Astrocyte (in vitro differentiated cells and primary cell): ENCODE results near the gene PBX3. TPM values are rescaled to one million over a fixed set of nuclear protein-coding genes. Genes with fewer than 3 reads are reported as not detected.
A peak's percentile ranks its signal among the peaks of the same experiment; 100 is the strongest.

Experiments
- DNase-seq: peaks from one replicate; pipeline ENCODE4 v3.0.0-alpha.2; 2010; ENCODE audit warnings: low read depth
- FAIRE-seq: peaks from 2 replicates; lab custom pipeline; 2011; peaks lifted over from hg19 to GRCh38; lab: Jason Lieb, UNC
- H2AFZ ChIP-seq: 2 replicates; pipeline ENCODE4 v1.6.0; 2012; ENCODE audit warnings: low read depth, low read length, inconsistent platforms
- H3K27ac ChIP-seq: 2 replicates; pipeline ENCODE4 v1.5.1; 2011; ENCODE audit warnings: low read depth, low read length, inconsistent platforms
- H3K27me3 ChIP-seq: 2 replicates; pipeline ENCODE4 v1.6.0; 2011; ENCODE audit warnings: low read length, inconsistent platforms; ENCODE audit not compliant: insufficient read depth
- H3K36me3 ChIP-seq: 2 replicates; pipeline ENCODE4 v1.5.1; 2011; ENCODE audit warnings: low read length, inconsistent platforms; ENCODE audit not compliant: insufficient read depth
- H3K4me1 ChIP-seq: 2 replicates; pipeline ENCODE4 v1.5.1; 2011; ENCODE audit warnings: low read length, inconsistent platforms; ENCODE audit not compliant: insufficient read depth
- H3K4me2 ChIP-seq: 2 replicates; pipeline ENCODE4 v1.6.0; 2012; ENCODE audit warnings: low read length, inconsistent platforms
- H3K4me3 ChIP-seq: 2 replicates; pipeline ENCODE4 v1.5.1; 2011; ENCODE audit warnings: low read depth, mild to moderate bottlenecking, low read length, inconsistent platforms; ENCODE audit not compliant: insufficient read depth
- H3K79me2 ChIP-seq: 2 replicates; pipeline ENCODE4 v1.6.0; 2012; ENCODE audit warnings: mild to moderate bottlenecking, low read length, inconsistent platforms; ENCODE audit not compliant: insufficient read depth
- H3K9ac ChIP-seq: 2 replicates; pipeline ENCODE4 v1.6.0; 2012; ENCODE audit warnings: mild to moderate bottlenecking, low read length, inconsistent platforms
- H3K9me3 ChIP-seq: 2 replicates; pipeline ENCODE4 v1.5.1; 2012; ENCODE audit warnings: low read depth, mild to moderate bottlenecking, low read length, inconsistent platforms; ENCODE audit not compliant: insufficient read depth
- H4K20me1 ChIP-seq: 2 replicates; pipeline ENCODE4 v1.6.0; 2012; ENCODE audit warnings: low read length, inconsistent platforms; ENCODE audit not compliant: insufficient read depth
- H3K27ac Mint-ChIP-seq: one replicate; pipeline ENCODE4 v1.8.0; 2021; ENCODE audit warnings: mild to moderate bottlenecking, mixed read lengths; ENCODE audit not compliant: unreplicated experiment
- H3K27me3 Mint-ChIP-seq: one replicate; pipeline ENCODE4 v1.8.0; 2021; ENCODE audit warnings: low read depth, mixed read lengths; ENCODE audit not compliant: unreplicated experiment
- H3K36me3 Mint-ChIP-seq: one replicate; pipeline ENCODE4 v1.8.0; 2021; ENCODE audit warnings: low read depth, mixed read lengths; ENCODE audit not compliant: unreplicated experiment
- H3K4me1 Mint-ChIP-seq: one replicate; pipeline ENCODE4 v1.8.0; 2021; ENCODE audit warnings: low read depth, mixed read lengths; ENCODE audit not compliant: unreplicated experiment
- H3K4me3 Mint-ChIP-seq: one replicate; pipeline ENCODE4 v1.8.0; 2021; ENCODE audit warnings: mild to moderate bottlenecking, moderate library complexity, mixed read lengths; ENCODE audit not compliant: unreplicated experiment
- H3K9me3 Mint-ChIP-seq: one replicate; pipeline ENCODE4 v1.8.0; 2021; ENCODE audit warnings: mild to moderate bottlenecking, mixed read lengths; ENCODE audit not compliant: unreplicated experiment
- EZH2 ChIP-seq: IDR thresholded peaks from 2 replicates; pipeline ENCODE4 v1.6.1; 2012; ENCODE audit warnings: mild to moderate bottlenecking, low read length, inconsistent platforms; ENCODE audit not compliant: insufficient read depth
- total RNA-seq: library from RNA; stranded (reverse); gene quantifications from 2 replicates; pipeline ENCODE4 v1.2.1, GENCODE V29; 2021
- TF ChIP-seq, protein P1 (sequence below): IDR thresholded peaks from 2 replicates; pipeline ENCODE4 v1.5.1; 2011; ENCODE audit warnings: low read depth, mild to moderate bottlenecking, inconsistent platforms, low read length, moderate library complexity; ENCODE audit not compliant: insufficient read depth

The PBX3 gene
- total RNA-seq, 1 donor from 2014 or later = 51.2 TPM

DNA sequence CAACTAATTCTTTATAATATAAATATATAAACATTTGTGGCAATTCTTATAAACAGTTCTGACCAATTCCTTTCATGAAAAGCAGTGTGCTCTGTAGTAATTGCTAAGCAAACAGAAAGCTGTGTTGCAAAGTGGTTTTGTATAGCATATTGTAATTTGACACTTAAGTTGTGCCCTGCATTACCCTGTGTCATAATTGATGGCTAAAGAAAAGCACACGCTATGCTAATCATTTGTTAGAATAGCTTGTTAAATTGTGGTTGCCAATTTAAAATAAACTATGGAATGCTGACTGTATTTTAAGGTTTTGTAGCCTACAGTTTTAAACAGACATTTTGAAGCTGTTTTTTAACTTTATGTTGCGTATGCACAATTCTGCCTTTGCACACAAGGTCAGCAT lies 140.0 kb downstream of the PBX3 start:
- no peak overlapping the region for H3K4me3 Mint-ChIP-seq
- Histone ChIP-seq H3K27me3 (no peaks in the 10 kb centered on the region), H3K9ac (no peak overlapping the region), H3K79me2 (peaks cover 74% of the 10 kb centered on the region), H3K27ac (no peak overlapping the region), H3K36me3 (no peaks in the 10 kb centered on the region), H2AFZ (no peak overlapping the region), H3K4me1 (peaks cover 20% of the 10 kb centered on the region), H3K4me3 (no peak overlapping the region), H4K20me1 (peaks cover 14% of the 10 kb centered on the region), H3K4me2 (peak overlapping the region; percentile 35), H3K9me3 (no peaks in the 10 kb centered on the region)
- no peak for FAIRE-seq
- TF ChIP-seq, protein P1, sequence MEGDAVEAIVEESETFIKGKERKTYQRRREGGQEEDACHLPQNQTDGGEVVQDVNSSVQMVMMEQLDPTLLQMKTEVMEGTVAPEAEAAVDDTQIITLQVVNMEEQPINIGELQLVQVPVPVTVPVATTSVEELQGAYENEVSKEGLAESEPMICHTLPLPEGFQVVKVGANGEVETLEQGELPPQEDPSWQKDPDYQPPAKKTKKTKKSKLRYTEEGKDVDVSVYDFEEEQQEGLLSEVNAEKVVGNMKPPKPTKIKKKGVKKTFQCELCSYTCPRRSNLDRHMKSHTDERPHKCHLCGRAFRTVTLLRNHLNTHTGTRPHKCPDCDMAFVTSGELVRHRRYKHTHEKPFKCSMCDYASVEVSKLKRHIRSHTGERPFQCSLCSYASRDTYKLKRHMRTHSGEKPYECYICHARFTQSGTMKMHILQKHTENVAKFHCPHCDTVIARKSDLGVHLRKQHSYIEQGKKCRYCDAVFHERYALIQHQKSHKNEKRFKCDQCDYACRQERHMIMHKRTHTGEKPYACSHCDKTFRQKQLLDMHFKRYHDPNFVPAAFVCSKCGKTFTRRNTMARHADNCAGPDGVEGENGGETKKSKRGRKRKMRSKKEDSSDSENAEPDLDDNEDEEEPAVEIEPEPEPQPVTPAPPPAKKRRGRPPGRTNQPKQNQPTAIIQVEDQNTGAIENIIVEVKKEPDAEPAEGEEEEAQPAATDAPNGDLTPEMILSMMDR = no peak
- TF ChIP-seq EZH2 = no peak
- H3K27me3 Mint-ChIP-seq = no peaks in the 10 kb centered on the region
- H3K9me3 Mint-ChIP-seq = no peaks in the 10 kb centered on the region
- H3K36me3 Mint-ChIP-seq = no peaks in the 10 kb centered on the region
- H3K27ac Mint-ChIP-seq = peak overlapping the region; percentile 53
- DNase-seq = peak; percentile 59
- peaks cover 47% of the 10 kb centered on the region for H3K4me1 Mint-ChIP-seq

DNA sequence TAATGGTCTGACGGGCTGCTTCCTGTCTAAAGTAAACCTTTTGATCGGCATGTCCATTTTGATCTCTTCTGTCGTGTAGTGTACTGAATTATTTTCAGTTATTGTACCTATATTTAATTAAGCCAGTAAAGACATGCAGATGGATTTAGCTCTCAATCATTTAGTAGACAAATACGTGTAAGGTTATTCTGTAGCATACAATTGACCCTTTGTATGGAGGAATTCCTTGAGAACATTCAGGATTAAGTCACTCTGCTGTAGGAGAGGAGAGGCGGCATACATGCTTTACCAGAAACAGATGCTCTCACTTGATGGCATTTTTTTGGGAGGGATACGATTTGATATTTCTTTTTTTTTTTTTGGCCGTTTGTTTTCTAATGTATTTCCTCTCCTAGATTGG lies 141.0 kb downstream of the PBX3 start:
- no peaks in the 10 kb centered on the region for H3K27me3 Mint-ChIP-seq
- peaks cover 19% of the 10 kb centered on the region for H4K20me1 ChIP-seq
- peak overlapping the region; percentile 1 for H3K27ac ChIP-seq
- no peak overlapping the region for H2AFZ ChIP-seq
- peaks cover 47% of the 10 kb centered on the region for H3K4me1 Mint-ChIP-seq
- H3K36me3 Mint-ChIP-seq = no peaks in the 10 kb centered on the region
- no peaks in the 10 kb centered on the region for H3K36me3 ChIP-seq
- TF ChIP-seq, protein P1 = no peak
- TF ChIP-seq EZH2 = no peak
- H3K79me2 ChIP-seq = peaks cover 76% of the 10 kb centered on the region
- no peaks in the 10 kb centered on the region for H3K9me3 Mint-ChIP-seq
- H3K9me3 ChIP-seq = no peaks in the 10 kb centered on the region
- peak overlapping the region; percentile 35 for H3K27ac Mint-ChIP-seq
- no peak overlapping the region for H3K4me3 ChIP-seq
- peak; percentile 26 for FAIRE-seq
- H3K4me2 ChIP-seq = peak overlapping the region; percentile 31
- no peak overlapping the region for H3K9ac ChIP-seq
- peaks cover 20% of the 10 kb centered on the region for H3K4me1 ChIP-seq
- H3K4me3 Mint-ChIP-seq = no peak overlapping the region
- peak; percentile 69 for DNase-seq
- no peaks in the 10 kb centered on the region for H3K27me3 ChIP-seq

DNA sequence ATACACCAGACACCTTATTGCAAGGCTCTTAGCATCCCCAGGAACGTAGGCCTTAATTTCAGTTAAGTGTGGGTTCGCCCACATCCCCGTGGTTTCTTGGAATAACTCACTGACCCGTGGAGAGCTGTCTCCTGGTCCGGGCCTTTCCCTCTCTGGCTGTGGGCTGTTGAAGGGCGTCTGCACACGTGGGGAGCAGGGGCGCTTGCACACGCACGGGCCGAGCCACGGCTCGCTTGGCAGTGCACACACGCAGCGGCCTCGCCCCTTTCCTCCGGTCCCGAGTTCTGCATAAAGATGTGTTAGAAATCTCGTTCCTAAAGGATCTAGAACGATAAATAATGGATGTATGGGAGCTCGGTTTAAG lies 141.9 kb downstream of the PBX3 start:
- Mint-ChIP-seq H3K4me1 (peaks cover 44% of the 10 kb centered on the region), H3K27me3 (no peaks in the 10 kb centered on the region), H3K4me3 (peak overlapping the region; percentile 83), H3K27ac (peak overlapping the region; percentile 77), H3K36me3 (no peaks in the 10 kb centered on the region), H3K9me3 (no peaks in the 10 kb centered on the region)
- Histone ChIP-seq H3K36me3 (no peaks in the 10 kb centered on the region), H3K79me2 (peaks cover 76% of the 10 kb centered on the region), H4K20me1 (peaks cover 21% of the 10 kb centered on the region), H3K4me3 (peak overlapping the region; percentile 65), H2AFZ (peak overlapping the region; percentile 77), H3K4me1 (peaks cover 20% of the 10 kb centered on the region), H3K4me2 (peak overlapping the region; percentile 96), H3K9ac (peak overlapping the region; percentile 83), H3K27me3 (no peaks in the 10 kb centered on the region), H3K27ac (peak overlapping the region; percentile 62), H3K9me3 (no peaks in the 10 kb centered on the region)
- no peak for FAIRE-seq
- TF ChIP-seq EZH2 = no peak
- TF ChIP-seq, protein P1 = no peak
- DNase-seq = peak; percentile 47
